Uterus (tissue), 2 donors: Measurements from ENCODE around the gene HACD2.
A peak's percentile ranks its signal among the peaks of the same experiment; 100 is the strongest.

ENCODE experiments used
- CTCF ChIP-seq, 4 experiments: fragments of 200-600 bp in 2 of 4; fragments of 450-650 bp in 2 of 4; sonication (generic) in 2 of 4; IDR thresholded peaks; one replicate each; pipeline ENCODE4 v1.5.1; 2016 to 2019; ENCODE audit warnings: antibody characterized with exemption in 4 of 4, mild to moderate bottlenecking in 2 of 4, moderate library complexity in 1 of 4
- POLR2A ChIP-seq, 2 donors: fragments of 450-650 bp; IDR thresholded peaks; one replicate each; pipeline ENCODE4 v1.6.1; 2016; ENCODE audit warnings: antibody characterized with exemption in 2 of 2, mild to moderate bottlenecking in 1 of 2, moderate library complexity in 1 of 2

- TF ChIP-seq CTCF (IDR thresholded peaks at IDR 0.05) (peak in 2 of 4 experiments; percentile 9 to 40), POLR2A (IDR thresholded peaks at IDR 0.05) (no peak)
Measured at GRCh38 chr3:123584284-123584987, 417 bp downstream of the HACD2 start.
